Measurements from ENCODE around the gene E2F3. TPM values are rescaled to one million over a fixed set of nuclear protein-coding genes. Genes with fewer than 3 reads are reported as not detected.

Gene E2F3
- total RNA-seq, 1 experiment from 2014 or later: 9.3 TPM

DNA sequence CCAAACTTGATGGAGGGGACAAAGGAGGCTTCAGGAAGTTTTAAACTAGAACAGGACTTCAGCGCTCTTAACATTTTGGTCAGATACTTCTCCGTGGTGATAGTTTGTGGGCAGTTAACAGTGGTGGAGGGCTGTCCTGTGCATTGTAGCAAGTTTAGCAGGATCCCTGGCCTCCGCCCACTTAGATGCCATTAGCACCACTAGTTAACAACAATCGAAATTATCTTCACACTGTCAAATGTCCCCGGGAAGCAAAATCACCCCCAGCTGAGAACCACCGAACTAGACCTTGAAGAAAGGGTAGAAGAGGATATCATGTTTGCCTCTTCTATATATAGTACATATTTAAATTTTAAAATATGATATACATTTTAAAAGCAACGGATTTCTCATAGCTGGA lies 13.6 kb downstream of the E2F3 start:
- no peak for DNase-seq
- Histone ChIP-seq H3K27me3 (no peaks in the 10 kb centered on the region), H3K4me3 (no peak overlapping the region), H3K9me3 (no peaks in the 10 kb centered on the region), H3K36me3 (peaks cover 11% of the 10 kb centered on the region)

DNA sequence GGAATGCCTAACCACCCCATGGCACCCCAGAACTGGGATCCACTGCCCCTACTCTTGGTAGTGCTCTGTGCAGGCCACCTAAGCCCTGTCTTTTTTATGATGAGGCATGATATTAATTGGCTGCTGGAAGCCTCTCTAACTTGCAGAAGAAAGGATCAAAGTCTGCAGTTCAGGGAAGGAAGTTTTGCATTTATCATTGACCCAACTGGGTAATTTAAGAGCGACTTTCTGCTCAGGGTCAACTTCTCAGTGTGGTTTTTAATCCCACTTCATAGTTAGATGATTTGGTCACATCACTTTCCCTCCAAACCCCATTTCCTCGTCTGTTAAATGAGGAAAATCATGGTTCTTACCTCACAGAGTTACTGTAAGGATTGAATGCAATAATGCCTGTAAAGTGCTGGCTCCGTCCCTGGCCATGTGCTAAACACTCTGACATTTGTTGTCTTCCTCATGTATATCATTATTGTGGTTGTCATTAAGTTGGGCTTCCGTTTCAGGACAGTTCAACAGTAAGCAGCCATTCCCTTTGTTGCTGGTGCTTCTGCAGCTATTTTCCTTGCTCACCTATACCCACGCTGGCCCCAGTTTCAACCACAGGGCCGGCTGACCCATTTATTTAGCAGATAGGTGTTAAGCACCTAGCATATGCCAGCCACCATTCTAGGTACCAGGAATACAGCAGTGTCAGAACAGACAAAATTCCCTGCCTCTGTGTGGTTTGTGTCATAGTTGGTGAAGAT lies 14.2 kb downstream of the E2F3 start:
- Histone ChIP-seq H3K27me3 (no peaks in the 10 kb centered on the region), H3K9me3 (no peaks in the 10 kb centered on the region), H3K36me3 (peaks cover 11% of the 10 kb centered on the region), H3K4me3 (no peak overlapping the region)
- DNase-seq: no peak

DNA sequence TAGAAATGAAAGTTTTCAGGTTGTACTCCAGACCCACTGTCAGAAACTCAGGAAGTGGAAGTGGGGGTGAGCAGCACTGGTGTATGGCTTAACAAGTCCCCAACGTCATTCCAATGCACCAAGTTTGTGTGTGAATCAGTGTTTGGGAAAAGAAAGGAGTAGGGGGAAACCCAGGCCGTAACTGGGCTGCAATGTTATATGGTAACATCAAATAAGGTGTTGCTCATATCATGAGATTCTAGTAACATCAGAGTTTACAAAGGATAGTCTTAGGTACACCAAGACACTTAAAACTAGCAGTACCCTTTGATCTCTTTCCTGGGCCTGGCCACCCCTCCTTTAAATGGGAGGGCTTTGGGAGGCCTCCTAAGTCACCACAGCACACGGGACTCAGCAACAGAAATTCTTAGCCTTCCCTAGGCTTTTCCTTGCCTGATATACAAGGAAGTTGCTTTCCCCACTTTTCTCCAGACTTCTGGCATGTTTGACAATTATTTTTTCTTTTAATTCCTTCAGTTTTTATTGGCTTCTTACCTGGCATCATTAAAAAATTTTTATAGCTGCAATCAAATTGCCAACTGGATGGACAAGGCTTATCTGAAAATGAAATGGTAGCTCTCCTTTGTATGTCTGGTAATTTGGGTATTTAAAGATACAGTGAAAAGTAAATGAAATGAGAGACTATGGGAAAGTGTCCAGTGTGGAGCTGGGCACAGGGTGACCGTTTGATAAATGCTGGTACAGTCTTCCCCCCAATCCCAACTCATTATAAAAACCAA lies 15.1 kb downstream of the E2F3 start:
- Histone ChIP-seq H3K36me3 (peaks cover 14% of the 10 kb centered on the region), H3K27me3 (no peaks in the 10 kb centered on the region), H3K9me3 (no peaks in the 10 kb centered on the region), H3K4me3 (no peak overlapping the region)
- no peak for DNase-seq

DNA sequence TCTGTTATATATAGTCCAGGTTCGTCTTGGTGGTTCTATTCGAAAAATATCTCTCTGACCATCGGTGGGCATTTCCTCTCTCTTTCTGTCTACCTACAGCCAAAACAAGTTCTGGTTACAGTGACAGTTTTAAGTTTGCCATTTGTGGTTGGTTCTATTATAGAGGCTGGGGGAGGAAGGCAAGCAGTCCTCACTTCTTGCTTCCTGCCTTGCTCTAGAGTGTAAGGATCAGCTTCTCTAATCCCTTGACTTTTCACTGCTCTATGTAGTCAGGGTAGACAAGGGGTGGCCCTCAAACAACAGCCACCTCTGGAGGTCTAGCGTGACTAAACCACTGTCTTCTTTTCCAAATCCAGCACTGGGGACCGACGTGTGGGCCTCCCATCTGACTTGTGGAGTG lies 16.1 kb downstream of the E2F3 start:
- Histone ChIP-seq H3K4me3 (no peak overlapping the region), H3K9me3 (no peaks in the 10 kb centered on the region), H3K36me3 (peaks cover 14% of the 10 kb centered on the region), H3K27me3 (no peaks in the 10 kb centered on the region)
- no peak for DNase-seq

DNA sequence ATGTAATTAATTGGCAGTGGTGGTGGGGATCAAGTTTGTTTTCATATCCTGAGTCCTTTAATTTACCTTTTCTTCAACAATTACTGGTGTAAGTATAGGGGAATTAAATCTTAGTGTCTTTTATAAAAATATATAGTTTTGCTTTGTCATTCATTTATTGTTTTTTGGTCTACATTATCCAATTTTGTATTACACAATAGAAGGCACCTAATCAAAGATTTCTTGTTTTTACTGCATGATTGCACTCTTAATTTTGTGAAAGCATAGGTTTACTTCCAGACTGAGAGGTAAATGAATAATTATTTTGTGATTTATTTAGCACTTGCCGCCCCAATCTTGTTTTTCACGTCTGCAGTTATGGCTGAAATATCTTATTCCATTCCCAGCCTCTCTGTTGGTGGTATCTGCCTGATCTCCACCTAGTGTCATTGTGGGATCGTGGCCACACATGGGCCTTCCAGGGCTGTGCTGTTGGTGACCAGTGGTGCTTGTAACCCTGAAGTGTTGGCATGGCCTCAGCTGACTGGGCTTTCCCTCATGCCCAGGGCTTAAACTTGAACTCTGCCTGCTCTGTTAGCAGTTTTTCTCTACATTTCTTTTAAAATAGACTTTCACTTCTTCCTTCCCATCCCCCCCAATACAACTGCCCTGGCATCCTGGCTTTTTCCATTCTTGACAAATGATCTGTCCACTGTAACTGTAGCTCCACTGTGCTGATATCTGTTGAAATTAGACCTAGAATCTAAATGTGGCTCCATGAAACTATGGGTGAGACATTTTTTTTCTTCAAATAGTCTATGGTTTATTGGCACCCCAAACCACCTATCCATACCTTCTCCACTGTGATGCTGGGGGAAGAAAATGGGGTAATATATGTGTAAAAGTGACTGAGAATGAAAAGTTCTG lies 24.8 kb downstream of the E2F3 start:
- no peaks in the 10 kb centered on the region for H3K9me3 ChIP-seq
- H3K27me3 ChIP-seq: no peaks in the 10 kb centered on the region
- H3K36me3 ChIP-seq: peaks cover 8% of the 10 kb centered on the region; the same call in 1 of the 2 replicates
- DNase-seq: no peak
- no peak overlapping the region for H3K4me3 ChIP-seq

DNA sequence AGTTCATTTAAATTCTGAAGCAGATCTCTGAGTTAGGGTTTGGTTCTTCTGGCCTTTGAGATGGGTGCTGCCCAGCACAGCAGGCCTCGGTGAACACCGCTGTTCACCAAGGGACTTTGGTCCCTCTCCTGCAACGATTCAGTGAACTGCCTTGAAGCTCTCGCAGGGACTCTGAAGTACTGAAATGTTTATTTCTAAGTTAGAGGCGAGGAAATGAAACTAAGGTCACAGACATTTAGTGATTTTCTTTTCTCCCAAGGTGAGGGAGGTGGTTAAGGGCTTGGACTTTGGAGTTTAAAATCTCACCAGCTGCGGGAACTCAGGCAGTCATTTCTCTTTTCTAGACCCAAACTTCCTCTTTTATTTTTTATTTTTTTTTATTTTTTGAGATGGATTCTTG lies 26.2 kb downstream of the E2F3 start:
- Histone ChIP-seq H3K4me3 (no peak overlapping the region), H3K36me3 (peaks cover 11% of the 10 kb centered on the region; the same call in 1 of the 2 replicates), H3K9me3 (no peaks in the 10 kb centered on the region), H3K27me3 (no peaks in the 10 kb centered on the region)
- no peak for DNase-seq

DNA sequence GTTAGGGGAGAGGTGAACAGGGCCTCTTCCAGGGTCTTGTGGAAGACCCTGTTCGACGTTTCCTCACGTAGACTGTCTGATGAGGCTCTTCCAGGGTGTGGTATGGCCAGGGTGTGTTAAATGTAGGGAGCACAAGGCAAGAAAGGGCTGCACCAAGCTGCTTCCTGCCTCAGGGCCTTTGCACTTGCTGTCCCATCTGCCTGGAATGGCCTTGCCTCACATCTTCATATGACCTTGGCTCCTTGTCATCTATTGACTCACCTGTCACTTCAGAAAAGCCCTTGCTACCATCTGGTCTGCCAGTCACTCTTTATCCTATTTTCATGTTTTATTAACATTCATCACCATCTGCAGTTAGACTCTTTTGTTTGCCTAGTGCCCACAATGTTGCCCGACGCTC lies 31.0 kb downstream of the E2F3 start:
- no peaks in the 10 kb centered on the region for H3K27me3 ChIP-seq
- H3K36me3 ChIP-seq: peaks cover 11% of the 10 kb centered on the region
- no peak overlapping the region for H3K4me3 ChIP-seq
- H3K9me3 ChIP-seq: no peaks in the 10 kb centered on the region
- DNase-seq: no peak

DNA sequence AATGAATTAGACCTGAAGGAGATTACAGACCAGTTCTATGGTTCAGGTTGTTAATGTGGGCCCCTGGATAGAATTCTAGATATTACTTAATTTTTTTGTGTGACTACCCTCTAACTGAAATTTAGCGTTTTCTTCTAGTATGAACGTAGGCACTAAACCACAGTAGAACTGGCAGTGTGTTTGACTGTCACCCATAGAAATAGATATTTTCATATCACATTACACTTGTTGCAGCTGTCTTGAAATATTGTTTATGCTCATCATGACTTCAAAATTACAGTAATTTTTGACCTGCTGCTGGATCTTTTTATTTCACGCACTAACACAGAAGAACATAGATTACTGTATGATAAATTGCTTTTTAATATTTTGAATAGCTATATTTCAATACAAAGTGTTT lies 31.6 kb downstream of the E2F3 start:
- no peak for DNase-seq
- no peaks in the 10 kb centered on the region for H3K9me3 ChIP-seq
- peaks cover 15% of the 10 kb centered on the region for H3K36me3 ChIP-seq
- H3K27me3 ChIP-seq: no peaks in the 10 kb centered on the region
- H3K4me3 ChIP-seq: no peak overlapping the region

DNA sequence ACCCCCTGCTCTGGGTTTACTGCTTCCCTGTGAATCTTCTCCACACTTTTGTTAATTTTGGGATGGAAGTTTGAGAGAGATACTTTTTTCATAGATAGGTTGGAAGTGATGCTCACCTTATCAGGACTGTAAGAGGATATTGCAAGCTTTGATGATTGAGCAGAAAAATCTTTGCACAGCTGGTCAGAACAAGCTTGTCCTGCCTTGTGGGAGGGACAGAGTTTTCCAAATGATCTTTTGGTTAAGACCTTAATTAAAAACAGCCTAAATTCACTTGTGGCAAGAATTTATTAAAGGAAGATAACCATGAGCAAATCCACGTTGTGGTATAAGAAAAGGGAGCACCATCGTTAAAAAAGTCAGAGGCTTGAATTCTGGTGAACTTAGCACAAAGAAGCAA lies 32.2 kb downstream of the E2F3 start:
- no peaks in the 10 kb centered on the region for H3K9me3 ChIP-seq
- H3K4me3 ChIP-seq: no peak overlapping the region
- H3K36me3 ChIP-seq: peaks cover 15% of the 10 kb centered on the region
- H3K27me3 ChIP-seq: no peaks in the 10 kb centered on the region
- DNase-seq: no peak

DNA sequence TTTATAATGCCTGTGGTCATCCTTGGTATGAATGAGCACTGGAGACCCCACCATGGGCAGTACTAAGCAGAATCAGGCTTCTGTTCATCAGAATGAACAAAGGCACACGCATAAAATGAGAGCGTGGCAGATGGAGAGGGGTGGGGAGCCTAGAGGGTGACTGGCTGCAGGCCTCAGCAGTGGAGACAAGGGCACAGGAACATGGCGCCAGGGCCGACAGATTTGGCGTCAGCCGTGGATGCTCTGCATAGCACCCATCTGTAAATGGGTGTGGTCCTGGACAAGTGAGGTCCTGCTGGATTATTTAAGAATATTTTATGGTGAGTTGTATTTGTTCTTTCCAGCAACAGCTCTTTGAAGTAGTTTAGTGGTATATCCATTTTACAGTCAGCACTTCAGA lies 33.1 kb downstream of the E2F3 start:
- Histone ChIP-seq H3K27me3 (no peaks in the 10 kb centered on the region), H3K36me3 (peaks cover 18% of the 10 kb centered on the region), H3K4me3 (no peak overlapping the region), H3K9me3 (no peaks in the 10 kb centered on the region)
- no peak for DNase-seq

DNA sequence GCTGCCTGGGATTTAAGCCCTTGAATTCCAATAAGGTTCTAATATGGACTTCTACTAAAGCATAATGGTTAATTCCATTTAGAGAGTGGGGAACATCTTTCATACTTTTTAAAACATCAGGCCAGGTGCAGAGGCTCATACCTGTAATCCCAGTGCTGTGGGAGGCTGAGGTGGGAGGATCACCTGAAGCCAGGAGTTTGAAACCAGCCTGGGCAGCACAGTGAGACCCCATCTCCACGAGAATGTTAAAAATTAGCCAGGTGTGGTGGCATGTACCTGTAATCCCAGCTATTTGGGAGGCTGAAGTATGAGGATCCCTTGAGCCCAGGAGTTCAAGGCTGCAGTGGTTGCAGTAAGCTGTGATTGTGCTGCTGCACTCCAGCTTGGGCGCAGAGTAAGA lies 35.0 kb downstream of the E2F3 start:
- Histone ChIP-seq H3K36me3 (peaks cover 13% of the 10 kb centered on the region), H3K9me3 (no peaks in the 10 kb centered on the region), H3K4me3 (no peak overlapping the region), H3K27me3 (no peaks in the 10 kb centered on the region)
- no peak for DNase-seq

DNA sequence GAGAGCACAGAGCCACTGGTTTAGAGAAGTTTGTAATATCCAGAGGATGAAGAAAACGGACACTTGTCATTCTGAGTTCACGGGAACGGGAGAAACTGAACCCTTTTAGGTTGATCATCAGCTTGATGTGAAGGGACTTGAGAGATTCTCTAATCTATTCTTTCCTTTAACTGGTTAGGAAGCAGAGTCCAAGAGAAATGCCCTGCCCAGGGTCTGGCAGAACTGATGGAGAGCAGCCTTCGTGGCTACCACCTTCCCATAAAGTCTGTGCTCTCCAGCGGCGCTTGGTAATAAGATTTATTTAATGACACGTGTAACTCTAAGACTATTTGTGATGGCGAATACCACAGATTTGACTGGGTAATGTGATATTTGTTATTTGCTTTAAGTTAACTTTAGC lies 36.0 kb downstream of the E2F3 start:
- H3K9me3 ChIP-seq: no peaks in the 10 kb centered on the region
- no peaks in the 10 kb centered on the region for H3K27me3 ChIP-seq
- DNase-seq: no peak
- peaks cover 10% of the 10 kb centered on the region; the same call in 1 of the 2 replicates for H3K36me3 ChIP-seq
- no peak overlapping the region for H3K4me3 ChIP-seq

DNA sequence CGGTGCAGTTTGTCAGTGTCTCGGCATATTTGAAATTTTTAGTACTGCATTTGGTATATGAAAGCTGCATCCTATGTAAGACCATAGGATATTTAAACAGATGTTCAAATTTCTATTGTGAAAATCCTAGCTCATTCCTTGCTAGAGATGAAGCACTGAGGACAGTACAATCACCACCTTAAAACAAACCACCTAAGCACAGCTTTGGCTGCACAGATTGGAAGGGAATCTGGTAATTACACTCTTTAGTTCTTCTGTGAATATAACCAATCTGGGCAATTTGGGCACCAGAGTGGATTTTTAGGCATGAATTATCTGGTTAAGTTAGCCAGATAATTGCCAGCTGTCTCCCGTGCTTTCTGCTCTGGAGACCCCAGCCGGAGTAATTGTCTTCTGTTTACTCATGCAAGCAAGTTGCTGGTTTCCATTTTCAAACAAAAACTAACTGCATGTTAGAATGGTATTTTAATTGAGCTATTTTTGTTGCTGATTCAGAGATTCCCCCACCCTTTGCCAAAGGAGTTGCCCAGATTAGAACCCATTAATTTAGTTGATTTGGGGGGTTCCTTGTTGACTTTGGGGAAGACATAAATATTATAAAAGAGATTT lies 36.9 kb downstream of the E2F3 start:
- Histone ChIP-seq H3K4me3 (no peak overlapping the region), H3K36me3 (peaks cover 10% of the 10 kb centered on the region; the same call in 1 of the 2 replicates), H3K9me3 (no peaks in the 10 kb centered on the region), H3K27me3 (no peaks in the 10 kb centered on the region)
- DNase-seq: no peak

DNA sequence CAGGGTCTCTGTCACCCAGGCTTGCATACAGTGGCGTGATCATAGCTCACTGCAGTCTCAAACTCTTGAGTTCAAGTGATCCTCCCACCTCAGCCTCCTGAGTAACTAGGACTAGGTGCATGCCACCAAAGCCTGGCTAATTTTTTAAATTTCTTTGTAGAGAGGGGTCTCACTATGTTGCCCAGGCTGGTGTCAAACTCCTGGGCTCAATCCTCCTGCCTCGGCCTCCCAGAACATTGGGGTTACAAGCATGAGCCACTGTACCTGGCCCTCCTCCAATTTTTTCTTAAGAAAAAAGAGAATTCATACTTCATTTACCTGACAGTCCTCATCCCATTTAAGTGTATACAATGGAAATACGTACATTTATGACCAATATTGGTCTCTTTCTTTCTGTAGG lies 37.9 kb downstream of the E2F3 start:
- no peak overlapping the region for H3K4me3 ChIP-seq
- H3K9me3 ChIP-seq: no peaks in the 10 kb centered on the region
- DNase-seq: no peak
- H3K27me3 ChIP-seq: no peaks in the 10 kb centered on the region
- peaks cover 10% of the 10 kb centered on the region; the same call in 1 of the 2 replicates for H3K36me3 ChIP-seq

DNA sequence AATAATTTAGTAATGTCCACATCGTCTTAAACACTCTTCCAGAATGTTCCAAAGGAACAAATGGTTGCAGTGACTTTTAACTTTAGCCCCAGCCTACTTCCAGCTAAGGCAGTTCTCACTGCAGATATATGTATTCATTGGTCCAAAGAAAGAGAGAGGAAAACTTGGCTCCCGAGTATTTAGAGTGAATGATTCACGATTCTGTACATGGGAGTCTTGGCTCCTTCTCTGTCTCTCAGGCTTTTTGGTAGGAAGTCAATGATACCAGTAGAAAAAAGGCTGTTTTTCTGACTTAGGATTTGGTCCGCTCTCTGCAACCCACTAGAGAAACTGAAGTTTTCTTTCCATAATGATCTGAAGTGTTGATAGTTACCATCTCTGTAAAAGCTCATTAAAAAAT lies 38.6 kb downstream of the E2F3 start:
- no peaks in the 10 kb centered on the region for H3K27me3 ChIP-seq
- DNase-seq: no peak

DNA sequence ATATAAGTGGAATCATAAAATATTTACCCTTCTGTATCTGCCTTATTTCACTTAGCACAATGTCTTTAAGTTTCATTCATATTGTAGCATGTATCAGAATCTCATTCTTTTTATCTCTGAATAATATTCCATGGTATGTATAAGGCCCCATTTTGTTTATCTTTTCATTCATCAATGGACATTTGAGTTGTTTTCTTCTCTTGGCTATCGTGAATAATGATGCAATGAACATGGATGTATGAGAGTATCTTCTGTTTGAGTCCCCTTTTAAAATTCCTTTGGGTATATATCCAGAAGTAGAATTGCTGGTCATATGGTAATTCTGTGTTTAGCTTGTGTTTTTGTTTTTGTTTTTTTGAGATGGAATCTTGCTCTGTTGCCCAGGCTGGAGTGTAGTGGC lies 39.6 kb downstream of the E2F3 start:
- Histone ChIP-seq H3K36me3 (peaks cover 14% of the 10 kb centered on the region), H3K9me3 (no peaks in the 10 kb centered on the region), H3K4me3 (no peak overlapping the region), H3K27me3 (no peaks in the 10 kb centered on the region)
- no peak for DNase-seq

More for the DNA sequence above, 38.6 kb downstream of the E2F3 start:
- Histone ChIP-seq H3K36me3 (peaks cover 10% of the 10 kb centered on the region; the same call in 1 of the 2 replicates), H3K4me3 (no peak overlapping the region), H3K9me3 (no peaks in the 10 kb centered on the region)

DNA sequence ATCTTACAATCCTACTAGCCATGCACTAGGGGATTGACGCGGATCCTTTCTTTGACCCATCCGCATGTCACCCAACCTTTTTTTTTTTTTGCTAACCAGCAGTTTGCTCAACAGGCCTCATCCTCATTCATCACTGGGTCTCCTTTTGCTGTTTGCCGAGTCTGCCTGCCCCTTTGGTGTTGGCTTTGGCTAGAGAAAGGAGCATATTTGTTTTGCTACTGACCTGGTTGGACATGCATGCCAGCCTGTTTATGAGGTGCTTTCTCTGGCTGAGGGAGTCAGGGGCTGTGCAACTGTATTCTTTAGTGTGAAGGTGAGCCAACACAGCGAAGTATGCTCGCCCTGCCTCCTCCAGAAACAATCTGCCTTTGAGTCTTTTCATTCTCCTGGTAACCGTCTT lies 40.2 kb downstream of the E2F3 start:
- no peaks in the 10 kb centered on the region for H3K9me3 ChIP-seq
- H3K4me3 ChIP-seq: no peak overlapping the region
- peaks cover 14% of the 10 kb centered on the region for H3K36me3 ChIP-seq
- DNase-seq: no peak
- H3K27me3 ChIP-seq: no peaks in the 10 kb centered on the region

Measured in MG63 (cell line).